SH-SY5Y (cell line): ENCODE results near the gene PXDC1.

Experiments
- GATA2 ChIP-seq: IDR thresholded peaks from 2 replicates; pipeline ENCODE4 v1.6.1; 2011; ENCODE audit warnings: mild to moderate bottlenecking, low read depth, low read length
- GATA3 ChIP-seq: IDR thresholded peaks from 2 replicates; pipeline ENCODE4 v1.6.1; 2011; ENCODE audit warnings: low read depth, mild to moderate bottlenecking, low read length, moderate library complexity

Gene PXDC1

GRCh38 chr6:3722785-3723184 lies 28.7 kb downstream of the PXDC1 start:
- TF ChIP-seq GATA3 (no peak), GATA2 (no peak)

DNA sequence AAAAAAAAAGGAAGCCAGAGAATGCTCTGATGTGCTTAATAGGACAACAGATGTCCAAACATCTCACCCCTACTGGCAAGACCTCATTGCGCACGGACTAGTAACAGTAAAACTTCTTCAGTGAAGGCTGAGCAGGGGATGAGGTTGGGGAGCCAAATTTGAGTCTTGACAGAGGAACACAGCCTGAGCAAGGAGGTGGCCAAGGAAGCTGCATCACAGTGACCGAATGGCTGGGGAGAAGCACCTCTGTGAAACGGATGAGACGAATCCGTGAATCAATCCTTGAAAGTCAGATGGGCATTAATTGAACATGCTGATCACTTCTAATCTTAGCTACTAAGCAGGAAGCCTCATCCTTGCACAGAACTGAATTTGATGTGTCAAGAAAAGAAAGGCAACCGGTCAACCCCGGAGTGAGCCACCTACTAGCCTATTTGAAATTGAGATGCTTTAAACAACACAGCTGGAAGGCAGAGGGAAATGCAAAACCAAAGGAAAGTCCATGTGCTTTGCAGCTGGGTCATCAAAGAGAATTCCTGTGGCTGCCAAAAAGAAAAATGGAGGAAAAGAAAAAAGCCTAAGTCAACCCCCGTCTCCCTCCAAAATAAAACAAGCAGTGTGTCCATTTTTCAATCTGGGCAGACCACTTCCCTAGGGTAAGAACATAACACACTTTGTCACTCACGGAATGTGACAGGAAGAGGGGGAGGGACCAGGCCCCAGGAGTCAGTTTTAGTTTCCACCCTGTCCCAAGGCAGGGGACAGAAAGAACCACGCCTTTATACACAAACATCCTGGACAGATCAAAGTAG lies 29.5 kb downstream of the PXDC1 start:
- no peak for TF ChIP-seq GATA3

GRCh38 chr6:3719462-3720308 lies 31.8 kb downstream of the PXDC1 start:
- TF ChIP-seq GATA2 (no peak), GATA3 (no peak)

DNA sequence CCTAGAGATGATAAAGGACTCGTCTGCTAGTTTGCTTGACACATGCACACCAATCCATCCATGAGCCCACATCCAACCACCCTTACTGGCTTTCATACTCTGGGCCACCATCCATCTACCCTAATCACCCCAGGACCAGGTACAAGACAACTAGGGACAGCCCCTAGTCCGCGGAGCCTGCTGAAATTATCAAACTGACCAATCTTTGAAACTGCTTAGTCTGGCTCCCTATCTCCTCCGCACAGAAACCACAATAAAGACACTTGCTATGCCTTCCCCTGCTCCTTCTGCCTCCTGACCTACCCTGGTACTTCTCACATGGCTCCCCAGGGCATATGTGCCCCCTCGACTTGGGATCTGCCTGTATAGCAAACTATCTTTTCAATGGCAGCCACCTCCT lies 33.1 kb downstream of the PXDC1 start:
- TF ChIP-seq GATA2 (no peak), GATA3 (no peak)

DNA sequence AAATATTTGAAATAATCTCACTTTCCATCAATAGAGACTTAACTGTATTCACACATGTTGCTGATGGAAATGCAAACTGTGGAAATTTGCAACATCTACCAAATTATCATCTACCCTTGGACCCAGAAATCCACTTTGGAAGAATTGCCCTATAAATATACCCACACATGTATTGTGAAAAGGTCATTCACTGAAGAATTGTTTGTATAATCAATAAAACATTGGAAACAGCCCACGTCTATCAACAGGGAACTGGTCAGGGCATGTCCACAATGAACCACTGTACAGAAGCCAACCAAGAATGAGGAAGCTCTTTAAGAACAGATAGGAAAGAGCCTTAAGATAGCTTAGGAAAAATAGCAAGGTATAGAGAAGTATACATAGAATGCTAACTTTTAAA lies 36.2 kb downstream of the PXDC1 start:
- TF ChIP-seq GATA3 (no peak), GATA2 (no peak)

GRCh38 chr6:3714768-3715167 lies 36.7 kb downstream of the PXDC1 start:
- TF ChIP-seq GATA2 (no peak), GATA3 (no peak)

GRCh38 chr6:3714111-3714510 lies 37.4 kb downstream of the PXDC1 start:
- TF ChIP-seq GATA2 (no peak), GATA3 (no peak)

DNA sequence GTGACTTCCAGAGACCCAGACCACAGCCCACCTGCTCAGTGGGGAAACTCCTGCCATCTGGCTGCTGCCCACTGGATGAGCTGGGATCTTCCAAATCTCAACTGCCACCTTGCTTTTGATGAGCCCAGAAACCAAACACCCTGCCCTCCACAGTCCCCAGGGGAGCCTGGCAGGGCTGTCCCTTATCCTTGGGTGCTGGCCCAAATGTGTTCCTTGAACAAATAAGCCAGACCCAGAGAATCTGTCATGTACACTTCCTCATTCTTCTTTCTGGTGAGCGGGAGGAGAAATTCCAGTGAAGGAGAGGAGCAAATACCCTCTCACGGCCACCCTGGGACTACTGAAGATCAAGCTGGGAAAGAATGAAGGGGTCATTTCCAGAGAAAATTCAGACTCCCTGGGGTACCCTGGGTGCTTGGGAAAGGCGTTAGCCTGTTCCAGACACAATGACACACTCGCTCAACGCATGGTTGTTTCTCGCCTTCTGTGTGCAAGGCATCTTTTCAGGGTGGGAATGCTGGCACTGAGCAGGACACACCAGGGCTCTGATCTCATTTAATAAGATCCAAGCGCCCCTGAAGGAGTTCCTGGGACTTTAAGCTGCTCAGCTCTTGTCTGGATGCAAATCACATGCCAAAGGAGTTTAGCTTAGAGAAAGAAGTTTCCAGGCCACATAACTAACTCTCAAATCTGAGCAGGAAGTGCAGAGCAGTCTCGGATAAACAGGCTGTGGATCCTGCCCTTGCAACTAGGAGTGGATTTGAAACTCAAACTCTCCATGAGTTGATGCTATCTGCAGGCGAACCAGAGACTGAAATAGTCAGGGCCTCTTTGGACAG lies 38.5 kb downstream of the PXDC1 start:
- no peak for TF ChIP-seq GATA3
- TF ChIP-seq GATA2: no peak

DNA sequence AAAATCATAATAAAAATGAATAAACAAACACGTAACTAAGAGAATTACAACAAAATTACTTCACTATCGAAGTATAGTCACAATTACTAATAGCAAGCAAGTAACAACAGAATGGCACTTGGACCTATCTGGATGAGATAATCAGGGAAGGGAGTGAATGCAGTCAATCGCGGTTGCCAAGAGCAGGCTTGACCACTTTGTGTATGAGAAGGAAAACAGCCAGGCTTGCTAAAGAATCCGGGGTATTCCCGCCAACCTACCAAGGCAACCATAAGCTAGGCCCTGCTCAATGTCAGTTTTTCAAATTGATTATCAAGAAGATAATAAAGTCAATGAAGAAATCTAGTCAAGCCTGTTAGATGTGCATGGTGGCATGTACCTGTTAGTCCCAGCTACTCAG lies 39.7 kb downstream of the PXDC1 start:
- TF ChIP-seq GATA2 (no peak), GATA3 (no peak)

- no peak for TF ChIP-seq GATA2
- TF ChIP-seq GATA3: no peak
Measured at GRCh38 chr6:3710403-3710802, 41.1 kb downstream of the PXDC1 start.

DNA sequence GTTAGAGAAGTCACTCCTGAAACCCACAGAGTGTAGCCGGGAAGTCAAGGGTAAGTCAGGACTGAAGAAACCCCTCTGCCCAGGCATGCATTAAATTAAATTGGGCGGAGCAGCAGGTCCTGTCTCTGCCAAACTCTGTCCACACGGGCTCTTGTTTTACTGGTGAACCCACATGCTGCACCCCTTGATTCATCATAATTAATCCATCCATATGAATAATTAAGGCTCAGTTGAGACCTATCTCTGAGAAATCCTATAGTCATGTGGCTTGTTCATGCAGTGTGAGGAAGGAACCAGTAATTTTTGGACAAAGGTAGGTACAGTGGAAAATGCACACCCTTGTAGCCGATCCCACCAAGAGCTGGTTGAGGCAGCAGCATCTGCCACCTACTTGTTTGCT lies 43.0 kb downstream of the PXDC1 start:
- TF ChIP-seq GATA3 (no peak), GATA2 (no peak)

GRCh38 chr6:3707751-3708412 lies 43.6 kb downstream of the PXDC1 start:
- TF ChIP-seq GATA3: no peak
- TF ChIP-seq GATA2: no peak

DNA sequence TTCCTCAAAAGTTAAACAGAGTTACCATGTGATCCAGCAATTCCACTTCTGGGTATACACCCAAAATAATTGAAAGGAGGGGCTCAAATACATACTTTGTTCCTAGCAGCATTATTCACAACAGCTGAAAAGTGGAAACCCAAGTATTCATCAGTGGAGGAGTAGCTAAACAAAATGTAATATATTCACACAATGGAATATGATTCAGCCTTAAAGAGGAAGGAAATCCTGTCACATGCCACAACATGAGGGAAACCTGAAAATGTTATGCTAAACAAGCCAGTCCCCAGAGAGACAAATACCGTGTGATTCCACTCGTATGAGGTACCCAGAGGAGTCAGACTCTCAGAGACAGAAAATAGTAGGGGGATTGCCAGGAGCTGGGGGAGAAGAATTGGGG lies 44.5 kb downstream of the PXDC1 start:
- TF ChIP-seq GATA3: no peak

DNA sequence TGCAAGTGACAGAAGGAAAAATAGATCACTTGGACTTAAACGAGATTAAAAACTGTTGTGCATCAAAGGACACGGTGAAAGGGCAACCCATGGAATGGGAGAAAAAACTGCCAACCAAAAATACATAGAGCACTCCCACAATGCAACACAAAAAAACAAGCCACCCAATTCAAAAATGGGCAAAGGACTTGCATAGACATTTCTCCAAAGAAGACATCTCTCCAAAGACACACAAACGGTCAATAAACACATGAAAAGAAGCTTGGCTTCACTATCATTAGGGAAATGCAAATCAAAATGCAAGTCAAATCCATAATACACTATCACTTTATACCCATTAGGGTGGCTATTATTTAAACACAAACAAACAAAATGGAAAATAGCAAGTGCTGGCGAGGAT lies 45.0 kb downstream of the PXDC1 start:
- no peak for TF ChIP-seq GATA2
- TF ChIP-seq GATA3: no peak

GRCh38 chr6:3701631-3702030 lies 49.9 kb downstream of the PXDC1 start:
- TF ChIP-seq GATA3 (no peak), GATA2 (no peak)
